ENCODE data around the gene TBCE.

GRCh38 chr1:235409042-235409820 is 42.0 kb downstream of the TBCE start:
- TF ChIP-seq CTCF (IDR thresholded peaks at IDR 0.05; ENCODE audit: low read length) (no peak), EZH2phosphoT487 (IDR thresholded peaks at IDR 0.05; ENCODE audit: low read length) (no peak)
